Gastrocnemius medialis (tissue), 4 donors: ENCODE measurements around the gene UNC13A.

Experiments
- POLR2A ChIP-seq, 2 donors: fragments of 450-650 bp; IDR thresholded peaks; one replicate each; pipeline ENCODE4 v1.6.1; 2017; ENCODE audit warnings: antibody characterized with exemption in 2 of 2, mild to moderate bottlenecking in 2 of 2, moderate library complexity in 2 of 2
- TF ChIP-seq, protein P1 (sequence below), 5 experiments: fragments of 450-650 bp in 3 of 5; fragments of 200-600 bp in 2 of 5; sonication (generic) in 2 of 5; IDR thresholded peaks in 4 of 5; conservative IDR thresholded peaks in 1 of 5; 1 replicate in 4 of 5; 2 replicates in 1 of 5; pipeline ENCODE4 v1.5.1; 2016 to 2019; ENCODE audit warnings: antibody characterized with exemption in 5 of 5, mild to moderate bottlenecking in 3 of 5, moderate library complexity in 3 of 5

DNA sequence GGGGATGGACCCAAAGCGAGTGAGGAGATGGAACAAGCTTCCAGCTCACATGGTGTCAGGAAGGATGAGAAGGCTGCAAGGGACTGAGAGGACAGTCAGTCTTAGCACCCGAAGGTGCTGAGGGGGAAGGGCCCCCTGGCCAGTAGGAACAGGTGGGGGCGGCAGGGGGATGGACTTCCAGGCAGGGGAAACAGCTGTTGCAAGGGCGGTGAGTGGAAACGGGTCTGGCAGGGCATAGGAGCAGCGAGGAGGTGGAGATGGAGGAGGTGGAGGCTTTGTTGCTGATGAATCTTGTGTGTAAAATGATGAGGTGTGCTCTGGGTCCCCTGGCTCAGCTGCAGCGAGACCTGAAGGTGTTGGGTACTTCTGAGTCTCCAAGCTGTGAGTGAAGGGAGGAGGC is 32.3 kb upstream of the UNC13A start:
- TF ChIP-seq, protein P1, sequence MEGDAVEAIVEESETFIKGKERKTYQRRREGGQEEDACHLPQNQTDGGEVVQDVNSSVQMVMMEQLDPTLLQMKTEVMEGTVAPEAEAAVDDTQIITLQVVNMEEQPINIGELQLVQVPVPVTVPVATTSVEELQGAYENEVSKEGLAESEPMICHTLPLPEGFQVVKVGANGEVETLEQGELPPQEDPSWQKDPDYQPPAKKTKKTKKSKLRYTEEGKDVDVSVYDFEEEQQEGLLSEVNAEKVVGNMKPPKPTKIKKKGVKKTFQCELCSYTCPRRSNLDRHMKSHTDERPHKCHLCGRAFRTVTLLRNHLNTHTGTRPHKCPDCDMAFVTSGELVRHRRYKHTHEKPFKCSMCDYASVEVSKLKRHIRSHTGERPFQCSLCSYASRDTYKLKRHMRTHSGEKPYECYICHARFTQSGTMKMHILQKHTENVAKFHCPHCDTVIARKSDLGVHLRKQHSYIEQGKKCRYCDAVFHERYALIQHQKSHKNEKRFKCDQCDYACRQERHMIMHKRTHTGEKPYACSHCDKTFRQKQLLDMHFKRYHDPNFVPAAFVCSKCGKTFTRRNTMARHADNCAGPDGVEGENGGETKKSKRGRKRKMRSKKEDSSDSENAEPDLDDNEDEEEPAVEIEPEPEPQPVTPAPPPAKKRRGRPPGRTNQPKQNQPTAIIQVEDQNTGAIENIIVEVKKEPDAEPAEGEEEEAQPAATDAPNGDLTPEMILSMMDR (IDR thresholded peaks at IDR 0.05 in 4 of 5, conservative IDR thresholded peaks at IDR 0.05 in 1 of 5) = no peak
- TF ChIP-seq POLR2A (IDR thresholded peaks at IDR 0.05) = no peak
